GM12865 (cell line): Measurements from ENCODE around the gene UBE2L6.

Experiments
- DNase-seq: peaks from one replicate; pipeline ENCODE4 v3.0.0; 2010; ENCODE audit warnings: low read depth
- H3K4me3 ChIP-seq: 2 replicates; pipeline ENCODE4 v1.5.1; 2011; ENCODE audit warnings: mild to moderate bottlenecking, low read depth, low read length, control low read depth
- CTCF ChIP-seq: IDR thresholded peaks from 2 replicates; pipeline ENCODE4 v1.5.1; 2011; ENCODE audit warnings: low read length, control low read depth, low read depth, inconsistent platforms; ENCODE audit not compliant: insufficient read depth; ENCODE audit errors: missing control alignments

Gene UBE2L6

GRCh38 chr11:57567515-57568329 lies at the start of gene UBE2L6:
TSS of gene UBE2L6 (minus strand) at chr11:57567672. CDS start at chr11:57567611, 61 bp downstream.
- DNase-seq, result peak; percentile 66
- peak; percentile 42 for TF ChIP-seq CTCF
- H3K4me3 ChIP-seq, result peak within 1 kb of the TSS; percentile 88

GRCh38 chr11:57616595-57616994 lies 49.1 kb upstream of the UBE2L6 start:
- H3K4me3 ChIP-seq, result no peak overlapping the region
- TF ChIP-seq CTCF, result no peak
- no peak for DNase-seq

GRCh38 chr11:57615308-57615707 lies 47.8 kb upstream of the UBE2L6 start:
- TF ChIP-seq CTCF, result no peak
- no peak for DNase-seq
- no peak overlapping the region for H3K4me3 ChIP-seq

- DNase-seq, result no peak
- H3K4me3 ChIP-seq, result no peak overlapping the region
- no peak for TF ChIP-seq CTCF
Measured at GRCh38 chr11:57614234-57614772, 46.8 kb upstream of the UBE2L6 start.

GRCh38 chr11:57610170-57610569 lies 42.7 kb upstream of the UBE2L6 start:
- DNase-seq, result no peak
- H3K4me3 ChIP-seq, result no peak overlapping the region
- no peak for TF ChIP-seq CTCF

- DNase-seq, result no peak
- TF ChIP-seq CTCF, result no peak
- no peak overlapping the region for H3K4me3 ChIP-seq
Measured at GRCh38 chr11:57605028-57605420, 37.6 kb upstream of the UBE2L6 start.
